Measurements from ENCODE around the gene ZNF318. TPM values are rescaled to one million over a fixed set of nuclear protein-coding genes. Genes with fewer than 3 reads are reported as not detected.

The ZNF318 gene
- polyA plus RNA-seq, 1 donor (not counting 4 experiments of a cell fraction or from before 2014, with no cell fraction given), result 14.6 TPM

DNA sequence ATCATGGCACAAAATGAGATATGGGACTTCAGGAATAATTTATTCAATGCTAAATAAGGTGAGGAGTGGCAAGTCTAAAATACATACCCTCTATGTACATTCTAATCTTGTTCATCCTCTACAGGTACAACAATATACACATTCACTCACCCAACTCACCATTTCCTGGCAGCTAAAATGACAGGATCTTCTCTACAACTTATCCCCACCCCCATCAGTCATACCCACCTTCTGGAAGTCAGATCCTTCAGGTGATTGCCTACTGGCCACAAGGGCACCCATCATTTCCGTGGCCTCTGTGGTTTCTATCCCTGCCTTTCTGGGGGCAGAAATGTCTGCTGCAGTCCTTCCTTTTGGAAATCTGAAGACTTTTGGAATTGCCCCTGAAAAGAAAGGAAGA, 38.0 kb downstream of the ZNF318 start:
- Histone ChIP-seq H3K27me3 (ENCODE audit: control insufficient read depth, extremely low read depth, insufficient read depth, low read length) (no peaks in the 10 kb centered on the region), H3K4me1 (ENCODE audit: control insufficient read depth, extremely low read depth, insufficient read depth, low read length) (no peaks in the 10 kb centered on the region), H3K4me2 (ENCODE audit: control insufficient read depth, extremely low read depth, insufficient read depth, low read depth, low read length) (no peak overlapping the region), H3K79me2 (ENCODE audit: control insufficient read depth, insufficient read depth, low read length) (no peaks in the 10 kb centered on the region), H3K9me3 (ENCODE audit: control insufficient read depth, low read depth, low read length) (no peaks in the 10 kb centered on the region), H3K4me3 (ENCODE audit: control insufficient read depth in 2 of 3, extremely low read depth in 1 of 3, insufficient read depth in 2 of 3, low read depth in 1 of 3, low read length in 3 of 3) (no peak overlapping the region), H4K20me1 (ENCODE audit: control insufficient read depth, extremely low read depth, insufficient read depth, low read length) (no peaks in the 10 kb centered on the region), H3K9ac (ENCODE audit: control insufficient read depth, extremely low read depth, insufficient read depth, low read length) (no peak overlapping the region), H3K9me1 (ENCODE audit: control insufficient read depth, extremely low read depth, insufficient read depth, low read length) (no peaks in the 10 kb centered on the region), H3K36me3 (ENCODE audit: control insufficient read depth in 2 of 2, extremely low read depth in 1 of 2, insufficient read depth in 2 of 2, low read length in 2 of 2) (no peaks in the 10 kb centered on the region), H3K27ac (ENCODE audit: control insufficient read depth, insufficient read depth, low read length) (no peak overlapping the region), H2AFZ (ENCODE audit: control insufficient read depth, low read length) (no peak overlapping the region)
- dilution Hi-C loops (cut with MboI; ENCODE audit: extremely low pct_ligation_motif_present, low sequenced_read_pairs), result no loop called here
- FAIRE-seq (no peak), DNase-seq (ENCODE audit: low read depth, low spot score) (no peak)
- TF ChIP-seq, protein P1, sequence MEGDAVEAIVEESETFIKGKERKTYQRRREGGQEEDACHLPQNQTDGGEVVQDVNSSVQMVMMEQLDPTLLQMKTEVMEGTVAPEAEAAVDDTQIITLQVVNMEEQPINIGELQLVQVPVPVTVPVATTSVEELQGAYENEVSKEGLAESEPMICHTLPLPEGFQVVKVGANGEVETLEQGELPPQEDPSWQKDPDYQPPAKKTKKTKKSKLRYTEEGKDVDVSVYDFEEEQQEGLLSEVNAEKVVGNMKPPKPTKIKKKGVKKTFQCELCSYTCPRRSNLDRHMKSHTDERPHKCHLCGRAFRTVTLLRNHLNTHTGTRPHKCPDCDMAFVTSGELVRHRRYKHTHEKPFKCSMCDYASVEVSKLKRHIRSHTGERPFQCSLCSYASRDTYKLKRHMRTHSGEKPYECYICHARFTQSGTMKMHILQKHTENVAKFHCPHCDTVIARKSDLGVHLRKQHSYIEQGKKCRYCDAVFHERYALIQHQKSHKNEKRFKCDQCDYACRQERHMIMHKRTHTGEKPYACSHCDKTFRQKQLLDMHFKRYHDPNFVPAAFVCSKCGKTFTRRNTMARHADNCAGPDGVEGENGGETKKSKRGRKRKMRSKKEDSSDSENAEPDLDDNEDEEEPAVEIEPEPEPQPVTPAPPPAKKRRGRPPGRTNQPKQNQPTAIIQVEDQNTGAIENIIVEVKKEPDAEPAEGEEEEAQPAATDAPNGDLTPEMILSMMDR (optimal IDR thresholded peaks at IDR 0.05 in 1 of 3, IDR thresholded peaks at IDR 0.05 in 1 of 3, conservative IDR thresholded peaks at IDR 0.05 in 1 of 3; ENCODE audit: extremely low read depth in 1 of 3, insufficient read depth in 2 of 3, low read length in 3 of 3), result no peak
- TF ChIP-seq EZH2 (IDR thresholded peaks at IDR 0.05; ENCODE audit: low read length), result no peak

DNA sequence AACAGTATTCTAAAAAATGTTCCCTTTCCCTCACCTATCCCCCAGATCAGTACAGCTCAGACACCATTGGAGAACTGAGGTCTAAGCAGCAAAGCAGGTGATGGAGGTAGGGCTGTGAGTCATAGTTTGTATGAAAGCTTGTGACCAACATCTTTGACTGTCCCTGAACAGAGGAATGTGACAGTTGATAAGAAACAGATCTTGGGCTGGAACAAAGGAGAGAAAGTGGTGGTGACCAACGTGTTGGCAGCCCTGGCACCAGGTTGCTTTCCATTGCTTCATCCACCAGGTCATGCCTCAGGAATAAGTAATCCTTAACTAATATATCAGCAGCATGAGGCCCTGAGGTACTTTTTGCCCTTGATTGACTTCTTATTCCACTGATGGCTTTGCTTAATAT, 40.9 kb downstream of the ZNF318 start:
- Histone ChIP-seq H3K9me1 (ENCODE audit: control insufficient read depth, extremely low read depth, insufficient read depth, low read length) (no peaks in the 10 kb centered on the region), H3K36me3 (ENCODE audit: control insufficient read depth in 2 of 2, extremely low read depth in 1 of 2, insufficient read depth in 2 of 2, low read length in 2 of 2) (no peaks in the 10 kb centered on the region), H4K20me1 (ENCODE audit: control insufficient read depth, extremely low read depth, insufficient read depth, low read length) (no peaks in the 10 kb centered on the region), H3K79me2 (ENCODE audit: control insufficient read depth, insufficient read depth, low read length) (no peaks in the 10 kb centered on the region), H3K4me3 (ENCODE audit: control insufficient read depth in 2 of 3, extremely low read depth in 1 of 3, insufficient read depth in 2 of 3, low read depth in 1 of 3, low read length in 3 of 3) (no peak overlapping the region), H2AFZ (ENCODE audit: control insufficient read depth, low read length) (no peak overlapping the region), H3K9me3 (ENCODE audit: control insufficient read depth, low read depth, low read length) (no peaks in the 10 kb centered on the region), H3K9ac (ENCODE audit: control insufficient read depth, extremely low read depth, insufficient read depth, low read length) (no peak overlapping the region), H3K4me1 (ENCODE audit: control insufficient read depth, extremely low read depth, insufficient read depth, low read length) (no peaks in the 10 kb centered on the region), H3K4me2 (ENCODE audit: control insufficient read depth, extremely low read depth, insufficient read depth, low read depth, low read length) (no peak overlapping the region), H3K27me3 (ENCODE audit: control insufficient read depth, extremely low read depth, insufficient read depth, low read length) (no peaks in the 10 kb centered on the region), H3K27ac (ENCODE audit: control insufficient read depth, insufficient read depth, low read length) (no peak overlapping the region)
- no peak for FAIRE-seq
- DNase-seq (ENCODE audit: low read depth, low spot score), result no peak
- TF ChIP-seq EZH2 (IDR thresholded peaks at IDR 0.05; ENCODE audit: low read length), result no peak
- TF ChIP-seq, protein P1 (optimal IDR thresholded peaks at IDR 0.05 in 1 of 3, IDR thresholded peaks at IDR 0.05 in 1 of 3, conservative IDR thresholded peaks at IDR 0.05 in 1 of 3; ENCODE audit: extremely low read depth in 1 of 3, insufficient read depth in 2 of 3, low read length in 3 of 3), result no peak
- dilution Hi-C loops (cut with MboI; ENCODE audit: extremely low pct_ligation_motif_present, low sequenced_read_pairs), result no loop called here

Data from keratinocyte (primary cell).